22Rv1 (cell line): ENCODE measurements around the gene SLC29A3.

Source experiments
- H3K27ac ChIP-seq: fragments of 450-650 bp; 2 replicates; pipeline ENCODE4 v1.5.1; 2017
- ZFX ChIP-seq: fragments of 450-650 bp; IDR thresholded peaks from 2 replicates; pipeline ENCODE4 v1.6.1; 2017; ENCODE audit warnings: antibody characterized with exemption, borderline replicate concordance
- TF ChIP-seq, protein P1 (sequence below): fragments of 450-650 bp; IDR thresholded peaks from 2 replicates; pipeline ENCODE4 v1.5.1; 2017; ENCODE audit warnings: mild to moderate bottlenecking

Gene SLC29A3

GRCh38 chr10:71374481-71375233 is 55.6 kb downstream of the SLC29A3 start:
- TF ChIP-seq ZFX: no peak
- TF ChIP-seq, protein P1, sequence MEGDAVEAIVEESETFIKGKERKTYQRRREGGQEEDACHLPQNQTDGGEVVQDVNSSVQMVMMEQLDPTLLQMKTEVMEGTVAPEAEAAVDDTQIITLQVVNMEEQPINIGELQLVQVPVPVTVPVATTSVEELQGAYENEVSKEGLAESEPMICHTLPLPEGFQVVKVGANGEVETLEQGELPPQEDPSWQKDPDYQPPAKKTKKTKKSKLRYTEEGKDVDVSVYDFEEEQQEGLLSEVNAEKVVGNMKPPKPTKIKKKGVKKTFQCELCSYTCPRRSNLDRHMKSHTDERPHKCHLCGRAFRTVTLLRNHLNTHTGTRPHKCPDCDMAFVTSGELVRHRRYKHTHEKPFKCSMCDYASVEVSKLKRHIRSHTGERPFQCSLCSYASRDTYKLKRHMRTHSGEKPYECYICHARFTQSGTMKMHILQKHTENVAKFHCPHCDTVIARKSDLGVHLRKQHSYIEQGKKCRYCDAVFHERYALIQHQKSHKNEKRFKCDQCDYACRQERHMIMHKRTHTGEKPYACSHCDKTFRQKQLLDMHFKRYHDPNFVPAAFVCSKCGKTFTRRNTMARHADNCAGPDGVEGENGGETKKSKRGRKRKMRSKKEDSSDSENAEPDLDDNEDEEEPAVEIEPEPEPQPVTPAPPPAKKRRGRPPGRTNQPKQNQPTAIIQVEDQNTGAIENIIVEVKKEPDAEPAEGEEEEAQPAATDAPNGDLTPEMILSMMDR: no peak
- H3K27ac ChIP-seq: no peak overlapping the region

- no peak overlapping the region for H3K27ac ChIP-seq
- TF ChIP-seq, protein P1: no peak
- TF ChIP-seq ZFX: no peak
These were observed 56.9 kb downstream of the SLC29A3 start for GRCh38 chr10:71375952-71376351.

DNA sequence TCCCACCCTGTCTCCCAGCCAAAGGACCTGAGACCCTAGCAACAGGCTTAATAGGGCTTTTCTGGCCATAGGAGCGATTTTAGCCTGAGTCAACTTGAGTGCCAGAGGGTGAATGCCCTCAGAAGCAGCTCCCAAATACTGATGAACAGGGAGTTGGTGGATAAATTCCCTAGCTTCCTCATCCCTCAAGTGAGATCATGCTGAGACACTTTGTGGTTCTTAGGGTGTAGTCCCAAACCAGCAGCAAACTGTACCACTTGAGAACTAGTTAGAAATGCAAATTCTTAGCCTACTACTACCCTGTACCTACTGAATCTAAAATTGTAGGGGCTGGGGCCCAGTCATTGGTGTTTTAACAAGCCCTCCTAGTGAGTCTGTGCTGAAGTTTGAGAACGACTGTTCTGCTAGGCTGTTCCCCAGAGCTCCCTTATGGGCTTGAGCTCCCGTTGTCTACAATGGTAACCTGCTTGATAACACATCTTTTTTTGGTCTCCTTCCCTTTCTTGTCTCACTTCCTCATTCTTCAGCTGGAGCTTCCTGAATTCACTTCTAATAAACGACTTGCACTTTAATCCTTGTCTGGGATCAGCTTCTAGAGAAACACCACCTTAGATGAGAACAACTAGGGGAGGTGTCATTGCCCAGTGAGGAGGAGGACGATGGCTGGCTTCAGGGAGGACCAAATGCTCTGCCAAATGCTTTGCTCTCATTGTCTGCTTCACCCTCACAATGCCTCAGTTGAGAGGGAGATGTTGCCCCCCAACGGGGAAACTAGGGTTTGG is 59.5 kb downstream of the SLC29A3 start:
- H3K27ac ChIP-seq: peak overlapping the region; percentile 83; the same call in 1 of the 2 replicates
- TF ChIP-seq, protein P1: no peak
- no peak for TF ChIP-seq ZFX

DNA sequence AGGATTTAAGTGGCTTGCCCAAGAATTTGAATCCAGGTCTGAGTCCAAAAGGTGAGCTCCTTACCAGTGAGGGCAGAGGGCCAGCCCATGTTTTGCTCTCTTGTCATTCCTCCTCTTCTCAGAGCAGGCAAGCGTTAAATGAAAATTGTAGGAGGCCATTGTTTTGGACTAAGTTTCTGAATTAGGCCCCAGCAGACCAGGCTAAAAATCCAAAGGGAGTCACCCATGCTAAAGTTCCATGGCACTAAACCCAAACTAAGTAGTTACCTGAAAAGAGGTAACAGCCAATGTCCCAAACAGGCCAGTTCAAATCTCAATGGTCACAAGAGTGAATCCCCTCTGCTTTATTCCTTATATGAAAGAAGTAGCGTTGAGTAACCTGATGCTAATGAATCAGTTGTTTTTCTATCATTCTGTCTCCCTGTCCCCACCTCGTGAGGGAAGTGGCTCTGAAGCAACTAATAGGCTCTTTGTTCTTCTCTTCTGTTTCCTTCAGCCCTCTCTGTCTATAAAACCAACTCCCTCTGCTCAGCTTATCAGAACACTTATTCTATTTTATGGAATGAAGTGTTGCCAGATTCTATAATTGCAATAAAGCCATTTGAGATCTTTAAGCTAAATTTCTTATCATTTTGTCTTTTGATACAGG is 60.2 kb downstream of the SLC29A3 start:
- H3K27ac ChIP-seq: no peak overlapping the region
- TF ChIP-seq, protein P1: no peak
- no peak for TF ChIP-seq ZFX

- TF ChIP-seq ZFX: no peak
- TF ChIP-seq, protein P1: no peak
- H3K27ac ChIP-seq: no peak overlapping the region
These were observed 61.8 kb downstream of the SLC29A3 start for GRCh38 chr10:71380841-71381240.

GRCh38 chr10:71381611-71382010 is 62.6 kb downstream of the SLC29A3 start:
- H3K27ac ChIP-seq: no peak overlapping the region
- TF ChIP-seq ZFX: no peak
- TF ChIP-seq, protein P1: no peak
